ENCODE results near the gene MERTK. TPM values are rescaled to one million over a fixed set of nuclear protein-coding genes. Genes with fewer than 3 reads are reported as not detected.

MERTK gene
- polyA plus RNA-seq, 1 of the 3 experiments (the other 2 are of a cell fraction), result 9.6 TPM

DNA sequence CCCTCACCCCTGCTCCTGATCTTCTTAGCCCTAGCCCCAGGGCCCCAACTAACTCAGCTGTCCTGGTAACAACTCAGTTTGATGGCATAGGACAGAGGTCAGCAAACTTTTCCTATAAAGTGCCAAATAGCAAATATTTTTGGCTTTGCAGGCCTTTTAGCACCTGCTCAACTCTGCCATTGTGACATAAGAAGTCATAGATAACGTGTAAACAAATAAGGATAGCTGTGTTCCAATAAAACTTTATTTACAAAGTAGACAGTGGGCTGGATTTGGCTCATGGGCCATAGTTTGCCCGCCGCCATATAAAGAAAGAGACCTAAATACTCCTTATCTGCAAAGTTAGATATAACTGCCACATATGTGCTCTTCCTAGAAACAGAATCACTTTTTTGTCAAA, 129.4 kb downstream of the MERTK start (continued):
- TF ChIP-seq, protein P1, sequence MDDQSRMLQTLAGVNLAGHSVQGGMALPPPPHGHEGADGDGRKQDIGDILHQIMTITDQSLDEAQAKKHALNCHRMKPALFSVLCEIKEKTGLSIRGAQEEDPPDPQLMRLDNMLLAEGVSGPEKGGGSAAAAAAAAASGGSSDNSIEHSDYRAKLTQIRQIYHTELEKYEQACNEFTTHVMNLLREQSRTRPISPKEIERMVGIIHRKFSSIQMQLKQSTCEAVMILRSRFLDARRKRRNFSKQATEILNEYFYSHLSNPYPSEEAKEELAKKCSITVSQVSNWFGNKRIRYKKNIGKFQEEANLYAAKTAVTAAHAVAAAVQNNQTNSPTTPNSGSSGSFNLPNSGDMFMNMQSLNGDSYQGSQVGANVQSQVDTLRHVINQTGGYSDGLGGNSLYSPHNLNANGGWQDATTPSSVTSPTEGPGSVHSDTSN (IDR thresholded peaks at IDR 0.05), result no peak
- TF ChIP-seq YY1 (IDR thresholded peaks at IDR 0.05; ENCODE audit: low read depth) (no peak), EZH2phosphoT487 (IDR thresholded peaks at IDR 0.05; ENCODE audit: borderline replicate concordance, low read depth) (no peak), POLR2AphosphoS5 (IDR thresholded peaks at IDR 0.05; ENCODE audit: low read depth, low read length) (no peak)

DNA sequence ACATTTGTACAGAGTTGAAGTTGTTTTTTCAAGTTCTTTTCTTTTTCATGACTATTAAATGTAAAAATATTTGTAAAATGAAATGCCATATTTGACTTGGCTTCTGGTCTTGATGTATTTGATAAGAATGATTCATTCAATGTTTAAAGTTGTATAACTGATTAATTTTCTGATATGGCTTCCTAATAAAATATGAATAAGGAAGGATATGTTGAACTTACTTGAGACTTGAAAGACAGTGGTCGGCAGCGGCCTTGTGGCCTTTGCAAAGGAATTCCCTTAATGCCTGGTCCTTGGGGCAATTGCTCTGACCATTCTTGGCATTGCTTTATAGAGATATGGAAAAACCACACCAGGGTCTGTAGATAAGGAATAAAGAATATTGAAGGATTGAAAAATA, 130.8 kb downstream of the MERTK start:
- no peaks in the 10 kb centered on the region for H3K79me2 ChIP-seq (ENCODE audit: insufficient read depth)
- H2AFZ ChIP-seq (ENCODE audit: low read depth), result no peak overlapping the region
- H3K4me1 ChIP-seq (ENCODE audit: control insufficient read depth in 1 of 2, insufficient read depth in 2 of 2, low read depth in 1 of 2, low read length in 1 of 2), result peaks cover 11 to 26% of the 10 kb centered on the region in 2 experiments; a peak in 3 of 4 replicates
- no peaks in the 10 kb centered on the region for H3K9me2 ChIP-seq
- no peak overlapping the region for H3K4me3 ChIP-seq (ENCODE audit: low read depth in 2 of 2, low read length in 1 of 2)
- H4K20me1 ChIP-seq (ENCODE audit: insufficient read depth), result no peaks in the 10 kb centered on the region; the same call in 1 of the 2 replicates
- no peak for DNase-seq
- H3K27ac ChIP-seq (ENCODE audit: low read depth in 2 of 2, low read length in 1 of 2), result peak overlapping the region in 1 of 2 experiments; percentile 19; a peak in 1 of 4 replicates
- no peaks in the 10 kb centered on the region for H3K36me3 ChIP-seq (replicated peaks in 1 of 2; ENCODE audit: control insufficient read depth in 1 of 2, insufficient read depth in 2 of 2, low read length in 1 of 2)
- H3K4me2 ChIP-seq, result no peak overlapping the region
- H3K9me3 ChIP-seq, result no peaks in the 10 kb centered on the region
- WGBS (ENCODE audit: low lambda C conversion rate), result 40% methylated on average over 2 of the region's 2 CpGs
- H3K9ac ChIP-seq, result no peak overlapping the region
- ChIA-PET CTCF (interaction anchor here (1.9 kb wide), 2 partner anchors 19 to 129 kb away, joined by 5 to 11 read pairs; no protein-coding TSS in a partner anchor), POLR2A (no interaction called here)
- peaks cover 29% of the 10 kb centered on the region for H3F3A ChIP-seq (replicated peaks; ENCODE audit: insufficient read depth)
- TF ChIP-seq MXI1 (IDR thresholded peaks at IDR 0.05; ENCODE audit: low read depth, low read length), result no peak
- TF ChIP-seq RFX5 (IDR thresholded peaks at IDR 0.05; ENCODE audit: low read length), result no peak
- TF ChIP-seq NFIC (IDR thresholded peaks at IDR 0.05; ENCODE audit: borderline replicate concordance), result peak; percentile 73; the same call in 1 of the 2 replicates
- TF ChIP-seq TCF12 (IDR thresholded peaks at IDR 0.05), result peak; percentile 53; the same call in 1 of the 2 replicates
- no peak for TF ChIP-seq EP300 (IDR thresholded peaks at IDR 0.05; ENCODE audit: borderline replicate concordance in 1 of 2, low read depth in 1 of 2, low read length in 1 of 2)
- TF ChIP-seq, protein P2, sequence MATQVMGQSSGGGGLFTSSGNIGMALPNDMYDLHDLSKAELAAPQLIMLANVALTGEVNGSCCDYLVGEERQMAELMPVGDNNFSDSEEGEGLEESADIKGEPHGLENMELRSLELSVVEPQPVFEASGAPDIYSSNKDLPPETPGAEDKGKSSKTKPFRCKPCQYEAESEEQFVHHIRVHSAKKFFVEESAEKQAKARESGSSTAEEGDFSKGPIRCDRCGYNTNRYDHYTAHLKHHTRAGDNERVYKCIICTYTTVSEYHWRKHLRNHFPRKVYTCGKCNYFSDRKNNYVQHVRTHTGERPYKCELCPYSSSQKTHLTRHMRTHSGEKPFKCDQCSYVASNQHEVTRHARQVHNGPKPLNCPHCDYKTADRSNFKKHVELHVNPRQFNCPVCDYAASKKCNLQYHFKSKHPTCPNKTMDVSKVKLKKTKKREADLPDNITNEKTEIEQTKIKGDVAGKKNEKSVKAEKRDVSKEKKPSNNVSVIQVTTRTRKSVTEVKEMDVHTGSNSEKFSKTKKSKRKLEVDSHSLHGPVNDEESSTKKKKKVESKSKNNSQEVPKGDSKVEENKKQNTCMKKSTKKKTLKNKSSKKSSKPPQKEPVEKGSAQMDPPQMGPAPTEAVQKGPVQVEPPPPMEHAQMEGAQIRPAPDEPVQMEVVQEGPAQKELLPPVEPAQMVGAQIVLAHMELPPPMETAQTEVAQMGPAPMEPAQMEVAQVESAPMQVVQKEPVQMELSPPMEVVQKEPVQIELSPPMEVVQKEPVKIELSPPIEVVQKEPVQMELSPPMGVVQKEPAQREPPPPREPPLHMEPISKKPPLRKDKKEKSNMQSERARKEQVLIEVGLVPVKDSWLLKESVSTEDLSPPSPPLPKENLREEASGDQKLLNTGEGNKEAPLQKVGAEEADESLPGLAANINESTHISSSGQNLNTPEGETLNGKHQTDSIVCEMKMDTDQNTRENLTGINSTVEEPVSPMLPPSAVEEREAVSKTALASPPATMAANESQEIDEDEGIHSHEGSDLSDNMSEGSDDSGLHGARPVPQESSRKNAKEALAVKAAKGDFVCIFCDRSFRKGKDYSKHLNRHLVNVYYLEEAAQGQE (IDR thresholded peaks at IDR 0.05; ENCODE audit: low read depth, low read length), result no peak
- 0 out of 2 replicates have a peak, but pooled peaks have one; percentile 17 for TF ChIP-seq FOSL2 (IDR thresholded peaks at IDR 0.05; ENCODE audit: borderline replicate concordance, low read depth)
- peak; percentile 65 for TF ChIP-seq JUND (IDR thresholded peaks at IDR 0.05)
- no peak for TF ChIP-seq YY1 (IDR thresholded peaks at IDR 0.05; ENCODE audit: low read depth)
- TF ChIP-seq, protein P1 (IDR thresholded peaks at IDR 0.05), result peak; percentile 56
- no peaks in the 10 kb centered on the region for H3K27me3 ChIP-seq (ENCODE audit: insufficient read depth)

Data from SK-N-SH (cell line).